GM18505 (cell line): Measurements from ENCODE around the gene CLK2.
"Not testable (repeated sequence)": the region's sequence is repeated elsewhere in the genome, so short reads cannot be mapped to it uniquely, and the experiment has no call there.

ENCODE experiments used
- ATAC-seq: cut with Tn5 transposase; IDR thresholded peaks from one replicate; pipeline ENCODE4 v1.9.1; 2021; ENCODE audit not compliant: unreplicated experiment
- POLR2A ChIP-seq: IDR thresholded peaks from 4 replicates; pipeline ENCODE4 v1.6.1; 2011; ENCODE audit warnings: borderline replicate concordance; ENCODE audit not compliant: insufficient read depth, insufficient read length; ENCODE audit errors: extremely low read depth

The CLK2 gene

GRCh38 chr1:155251566-155251965 lies 21.7 kb downstream of the CLK2 start:
- ATAC-seq, result no peak
- no peak for TF ChIP-seq POLR2A

GRCh38 chr1:155250633-155251449 lies 22.5 kb downstream of the CLK2 start:
- peak; percentile 47 for TF ChIP-seq POLR2A
- ATAC-seq, result peak; percentile 74

GRCh38 chr1:155250246-155250632 lies 23.1 kb downstream of the CLK2 start:
- ATAC-seq, result peak; percentile 22
- no peak for TF ChIP-seq POLR2A

GRCh38 chr1:155247667-155248553 lies 25.4 kb downstream of the CLK2 start:
- no peak for ATAC-seq
- no peak for TF ChIP-seq POLR2A

- not testable (repeated sequence) for ATAC-seq
Measured at GRCh38 chr1:155246796-155247195, 26.5 kb downstream of the CLK2 start.

- no peak for TF ChIP-seq POLR2A
- ATAC-seq, result no peak
Measured at GRCh38 chr1:155245163-155245524, 28.2 kb downstream of the CLK2 start.

- TF ChIP-seq POLR2A, result peak; percentile 96
Measured at GRCh38 chr1:155244368-155245162, 28.7 kb downstream of the CLK2 start.

GRCh38 chr1:155242805-155243358 lies 30.4 kb downstream of the CLK2 start:
- no peak for ATAC-seq
- no peak for TF ChIP-seq POLR2A

More at GRCh38 chr1:155244368-155245162, 28.7 kb downstream of the CLK2 start:
- ATAC-seq, result peak; percentile 82

- no peak for TF ChIP-seq POLR2A
- ATAC-seq, result no peak
Measured at GRCh38 chr1:155241841-155242264, 31.5 kb downstream of the CLK2 start.

- ATAC-seq, result no peak
- TF ChIP-seq POLR2A, result no peak
Measured at GRCh38 chr1:155241069-155241679, 32.1 kb downstream of the CLK2 start.

- no peak for TF ChIP-seq POLR2A
- no peak for ATAC-seq
Measured at GRCh38 chr1:155236451-155236850, 36.9 kb downstream of the CLK2 start.

GRCh38 chr1:155235375-155235774 lies 37.9 kb downstream of the CLK2 start:
- ATAC-seq, result not testable (repeated sequence)

GRCh38 chr1:155233502-155233901 lies 39.8 kb downstream of the CLK2 start:
- ATAC-seq, result not testable (repeated sequence)

GRCh38 chr1:155232001-155232978 lies 41.0 kb downstream of the CLK2 start:
- not testable (repeated sequence) for ATAC-seq

GRCh38 chr1:155231302-155231701 lies 42.0 kb downstream of the CLK2 start:
- not testable (repeated sequence) for ATAC-seq
